Measurements from ENCODE around the gene ZBTB14.

ZBTB14 gene, protein sequence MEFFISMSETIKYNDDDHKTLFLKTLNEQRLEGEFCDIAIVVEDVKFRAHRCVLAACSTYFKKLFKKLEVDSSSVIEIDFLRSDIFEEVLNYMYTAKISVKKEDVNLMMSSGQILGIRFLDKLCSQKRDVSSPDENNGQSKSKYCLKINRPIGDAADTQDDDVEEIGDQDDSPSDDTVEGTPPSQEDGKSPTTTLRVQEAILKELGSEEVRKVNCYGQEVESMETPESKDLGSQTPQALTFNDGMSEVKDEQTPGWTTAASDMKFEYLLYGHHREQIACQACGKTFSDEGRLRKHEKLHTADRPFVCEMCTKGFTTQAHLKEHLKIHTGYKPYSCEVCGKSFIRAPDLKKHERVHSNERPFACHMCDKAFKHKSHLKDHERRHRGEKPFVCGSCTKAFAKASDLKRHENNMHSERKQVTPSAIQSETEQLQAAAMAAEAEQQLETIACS

DNA sequence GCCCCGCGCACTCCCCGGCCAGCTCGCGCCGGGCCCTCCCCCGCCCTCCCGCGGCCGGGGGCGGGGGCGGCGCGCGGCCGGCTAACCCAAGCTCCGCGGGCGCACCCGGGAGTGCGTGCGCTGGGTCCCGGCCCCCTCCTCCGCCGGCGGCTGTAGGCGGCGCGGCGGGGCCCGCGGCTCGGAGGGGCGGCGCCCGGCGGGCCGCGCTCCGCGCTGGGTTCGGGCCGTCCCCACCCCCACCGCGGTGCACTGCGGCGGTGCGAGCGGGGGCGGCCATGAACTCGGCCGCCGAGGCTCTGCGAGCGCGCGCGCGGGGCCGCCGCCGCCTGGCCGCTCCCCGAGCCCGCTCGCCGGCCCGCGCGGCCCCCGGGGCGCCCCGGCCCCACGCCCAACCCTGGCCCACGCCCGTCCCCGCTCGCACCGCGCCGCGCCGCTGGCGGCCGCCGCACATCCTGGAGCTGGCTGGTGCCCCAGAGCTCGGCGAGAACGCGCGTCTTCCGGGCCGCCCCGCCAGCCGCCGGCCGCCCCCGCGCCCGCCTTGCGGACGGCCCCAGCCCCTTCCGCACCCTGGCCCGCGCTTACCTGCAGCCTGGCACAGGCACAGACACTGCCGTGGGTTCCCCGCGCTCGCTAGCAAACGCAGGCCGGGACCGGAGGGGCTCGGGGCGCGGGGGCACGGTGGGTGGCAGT is at the start of gene ZBTB14:
Gene ZBTB14 (minus strand): TSS at position 496 of the 690 bp plus-strand sequence. CDS start 2,480 bp downstream, outside the sequence.
- DNase-seq (ENCODE audit: low read depth), result peak; percentile 59

DNA sequence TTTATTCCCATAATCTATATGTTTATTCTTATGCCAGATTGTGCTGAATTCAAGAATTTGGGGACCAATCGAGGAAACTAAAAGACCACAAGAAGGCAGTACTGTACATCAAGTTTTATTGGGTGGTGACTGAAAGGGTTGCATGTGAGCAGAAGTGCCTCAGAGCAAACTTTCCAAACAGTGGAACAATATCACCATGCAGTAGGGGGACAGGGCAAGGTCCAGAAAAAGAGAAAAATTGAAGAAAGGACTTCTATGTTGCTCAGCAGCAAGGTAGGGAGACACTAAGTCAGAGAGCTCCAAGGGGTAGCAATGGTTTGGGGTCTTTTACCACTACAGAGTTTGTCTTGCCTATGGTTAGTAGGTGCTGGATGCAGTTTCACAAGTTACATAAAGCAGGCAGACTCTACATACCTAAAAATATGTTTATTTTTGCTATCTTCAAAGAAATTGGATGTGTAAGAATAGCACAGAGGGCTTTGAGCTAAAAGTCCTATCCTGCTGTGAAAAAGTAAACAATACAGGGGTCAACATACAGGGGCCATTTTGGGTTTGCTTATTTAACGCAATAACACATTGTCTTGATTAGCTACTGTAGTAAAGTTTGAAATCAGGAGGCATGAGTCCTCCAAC is 43.8 kb upstream of the ZBTB14 start:
- no peak for DNase-seq (ENCODE audit: low read depth)

DNA sequence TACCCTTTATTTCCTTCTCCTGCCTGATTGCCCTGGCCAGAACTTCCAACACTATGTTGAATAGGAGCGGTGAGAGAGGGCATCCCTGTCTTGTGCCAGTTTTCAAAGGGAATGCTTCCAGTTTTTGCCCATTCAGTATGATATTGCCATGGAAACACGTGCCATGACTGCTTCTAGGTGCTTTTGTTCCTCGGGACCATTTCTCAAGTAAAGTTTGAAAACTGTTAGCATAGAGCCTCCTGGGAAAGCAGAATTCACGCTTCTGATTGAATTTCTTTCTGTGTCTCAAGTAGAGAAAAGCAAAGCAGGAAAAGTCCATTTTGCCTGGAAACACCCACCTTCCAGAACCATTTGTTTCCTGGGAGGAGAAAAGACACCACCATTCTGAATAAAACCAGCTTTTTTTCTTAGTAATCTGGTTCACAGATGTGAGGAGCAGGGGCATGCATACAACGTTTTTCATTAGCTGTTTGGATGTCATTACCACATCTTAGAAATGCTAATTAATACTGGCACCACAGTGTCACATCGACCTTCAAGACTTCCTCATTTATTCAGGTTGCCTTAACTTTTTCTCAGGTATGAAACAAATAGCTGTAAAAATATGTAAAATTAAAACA is 39.0 kb upstream of the ZBTB14 start:
- DNase-seq (ENCODE audit: low read depth), result no peak

DNA sequence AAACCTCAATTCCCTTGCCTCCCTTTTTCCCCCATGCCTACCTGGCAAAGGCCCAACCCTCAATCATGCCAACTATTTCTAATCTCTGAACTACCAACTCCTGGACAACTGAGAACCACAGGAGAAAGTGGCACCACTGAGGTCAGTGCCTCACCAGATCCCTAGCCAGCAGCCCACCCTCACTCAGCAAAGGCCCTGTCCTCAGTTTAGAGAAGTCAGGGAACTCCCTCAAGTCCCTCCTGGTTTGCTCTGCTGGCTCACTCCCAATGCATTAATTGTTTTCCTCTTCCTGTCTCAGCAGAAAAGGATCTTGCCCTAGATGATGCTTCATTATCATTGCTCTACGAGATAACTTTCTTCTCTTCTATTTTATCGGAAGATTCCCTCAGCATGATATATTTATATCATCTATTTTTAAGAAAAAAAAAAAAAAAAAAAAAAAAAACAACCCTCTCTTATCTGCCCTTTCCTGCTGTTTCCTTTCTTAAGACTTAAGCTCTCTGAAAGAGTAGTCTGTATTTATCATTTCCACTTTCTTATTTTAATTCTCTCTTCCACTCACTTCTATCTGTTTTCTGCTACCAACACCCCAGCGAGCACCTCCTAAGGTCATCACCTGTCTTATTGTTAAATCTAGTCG is 22.7 kb upstream of the ZBTB14 start:
- DNase-seq (ENCODE audit: low read depth), result no peak

DNA sequence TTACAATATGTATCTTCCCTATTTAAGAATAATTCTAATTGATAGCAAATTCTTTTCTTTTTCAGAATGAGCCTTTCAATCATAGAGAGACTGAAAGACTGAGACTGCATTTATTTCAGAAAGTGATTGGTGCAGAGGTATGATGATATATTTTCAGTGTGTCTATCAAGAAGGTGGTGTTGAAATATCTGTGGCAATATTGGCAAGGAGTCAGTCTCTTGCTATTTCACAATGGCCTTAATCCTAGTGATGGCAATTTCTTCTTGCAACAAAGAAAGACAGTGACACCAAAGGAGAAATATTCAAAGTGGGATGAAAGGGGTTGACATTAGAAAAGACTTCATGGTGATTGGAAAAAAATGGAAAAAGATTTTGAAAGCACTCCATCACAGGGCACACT is 21.7 kb upstream of the ZBTB14 start:
- no peak for DNase-seq (ENCODE audit: low read depth)

DNA sequence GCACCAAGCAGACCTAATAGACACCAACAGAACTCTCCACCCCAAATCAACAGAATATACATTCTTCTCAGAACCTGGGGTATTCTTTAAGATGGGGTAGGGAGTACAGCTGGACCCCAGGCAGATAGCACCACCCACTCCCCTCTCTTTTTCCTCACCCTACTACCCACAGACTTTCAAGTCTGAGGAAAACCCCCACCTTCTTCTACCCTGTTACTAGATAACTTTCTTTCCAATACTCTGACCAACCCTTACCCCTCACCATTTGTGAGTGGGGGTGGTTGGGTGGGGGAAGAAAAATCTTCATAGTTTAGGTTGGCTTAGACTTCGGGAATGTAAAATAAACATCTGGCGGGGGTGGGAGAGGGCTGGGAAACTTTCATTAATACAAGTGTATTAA is 20.3 kb upstream of the ZBTB14 start:
- DNase-seq (ENCODE audit: low read depth), result no peak

DNA sequence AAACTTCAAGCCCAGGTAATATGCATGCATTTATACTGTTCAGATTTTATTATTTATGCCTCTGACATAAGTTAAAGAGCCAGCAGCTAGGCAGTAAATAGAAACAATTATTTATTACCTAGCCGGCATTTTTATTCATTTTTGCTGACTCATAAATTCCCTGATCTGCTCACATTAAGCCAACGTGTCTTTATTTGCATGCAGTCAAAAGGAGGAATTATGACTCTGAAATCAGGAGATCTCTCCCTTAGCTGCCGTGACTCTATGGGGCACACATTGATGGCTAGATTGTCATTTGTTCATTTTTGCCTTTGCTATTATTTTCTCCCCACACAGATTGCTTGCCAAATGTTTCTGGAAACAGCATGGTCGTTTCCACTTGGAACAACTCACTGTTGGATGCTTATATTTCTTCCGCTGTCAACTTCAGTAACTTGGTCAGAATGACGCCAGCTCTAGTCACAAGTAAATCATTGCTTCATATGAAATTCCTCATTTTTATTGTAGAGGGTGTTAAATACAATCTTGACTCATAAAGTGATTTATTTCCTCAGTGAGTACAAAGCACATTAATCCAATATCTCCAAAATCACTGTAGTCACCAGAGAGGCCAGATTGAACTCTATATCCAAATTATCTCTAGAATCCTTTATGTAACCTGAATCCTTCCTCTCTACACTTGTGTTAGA is 15.9 kb upstream of the ZBTB14 start:
- DNase-seq (ENCODE audit: low read depth), result no peak

DNA sequence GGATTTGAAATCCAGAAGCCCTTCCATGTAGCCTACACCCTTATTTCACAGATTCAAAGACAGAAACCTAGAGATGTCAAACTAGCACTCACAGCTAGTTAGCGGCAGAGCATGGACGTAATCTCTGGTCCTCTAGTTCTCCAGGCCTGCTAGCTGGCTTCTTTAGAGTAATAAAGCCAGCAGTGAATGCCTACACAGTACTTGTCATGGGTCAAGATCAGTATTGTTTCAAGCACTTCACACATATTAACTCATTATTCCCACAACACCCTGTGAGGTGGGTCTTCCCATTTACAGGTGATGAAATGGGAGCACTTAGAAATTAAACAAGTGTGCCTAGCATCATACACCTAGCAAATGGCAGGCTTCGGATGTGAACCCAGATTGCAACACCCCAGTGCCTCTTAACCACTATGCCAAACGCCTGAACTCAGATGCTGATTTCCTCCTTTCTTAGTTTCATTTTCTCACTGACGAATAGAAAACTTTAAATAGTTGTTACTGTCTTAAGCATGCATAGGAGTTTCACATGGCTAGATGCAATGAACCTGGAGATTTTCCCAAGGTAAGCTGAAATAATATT is 14.5 kb upstream of the ZBTB14 start:
- DNase-seq (ENCODE audit: low read depth), result no peak

DNA sequence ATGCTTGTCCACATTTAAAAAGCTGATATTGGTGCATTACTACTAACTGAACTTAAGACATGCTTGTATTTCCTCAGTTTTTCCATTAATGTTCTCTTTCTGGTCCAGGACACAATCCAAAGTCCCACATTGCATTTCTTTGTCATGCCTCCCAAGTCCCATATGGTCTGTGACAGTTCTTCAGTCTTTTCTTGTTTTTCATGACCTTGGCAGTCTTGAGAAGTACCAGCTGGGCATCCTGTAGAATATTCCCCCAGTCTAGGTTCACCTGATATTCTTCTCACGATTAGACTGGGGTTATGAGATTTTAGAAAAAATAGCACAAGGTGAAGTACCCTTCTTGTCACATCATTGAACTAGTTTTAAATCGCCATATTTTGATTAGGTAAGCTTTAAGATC is 10.3 kb upstream of the ZBTB14 start:
- no peak for DNase-seq (ENCODE audit: low read depth)

DNA sequence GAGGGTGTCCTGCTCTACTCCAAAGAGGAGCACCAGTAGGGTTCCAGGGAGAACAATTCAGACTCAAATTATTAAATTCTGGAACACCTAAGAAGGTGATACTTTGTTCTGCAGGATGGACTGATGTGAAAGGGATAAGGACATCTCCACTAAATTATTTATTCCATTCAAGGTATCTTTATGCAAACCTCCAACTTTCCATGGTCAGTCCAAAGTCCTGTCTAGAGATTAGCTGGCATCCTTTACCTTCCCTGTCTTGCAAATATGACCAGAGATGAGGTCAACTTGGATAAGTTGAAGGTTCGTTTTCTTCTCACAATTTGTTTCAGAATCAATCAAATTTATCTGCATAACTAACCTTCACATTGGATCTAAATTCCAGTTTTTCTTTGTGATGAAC is 8.7 kb upstream of the ZBTB14 start:
- DNase-seq (ENCODE audit: low read depth), result no peak

DNA sequence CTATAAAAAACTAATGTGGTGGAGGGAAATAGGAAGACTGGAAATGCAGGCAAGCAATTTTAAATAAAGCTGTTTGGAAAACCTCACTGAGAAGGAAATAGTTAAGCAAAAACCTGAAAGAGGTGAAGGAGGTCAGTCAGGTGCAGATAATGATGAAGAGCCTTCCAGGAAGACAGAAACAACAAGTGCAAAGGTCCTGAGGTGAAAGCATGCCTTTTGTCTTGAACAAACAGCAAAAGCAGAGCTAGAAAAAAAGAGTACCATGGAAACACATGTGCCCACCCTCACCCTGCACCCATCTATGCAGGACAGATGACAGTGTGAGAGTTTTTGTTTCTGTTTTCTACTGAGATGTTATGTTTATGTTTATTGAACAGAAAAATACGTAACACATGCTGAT is 8.1 kb upstream of the ZBTB14 start:
- DNase-seq (ENCODE audit: low read depth), result no peak

DNA sequence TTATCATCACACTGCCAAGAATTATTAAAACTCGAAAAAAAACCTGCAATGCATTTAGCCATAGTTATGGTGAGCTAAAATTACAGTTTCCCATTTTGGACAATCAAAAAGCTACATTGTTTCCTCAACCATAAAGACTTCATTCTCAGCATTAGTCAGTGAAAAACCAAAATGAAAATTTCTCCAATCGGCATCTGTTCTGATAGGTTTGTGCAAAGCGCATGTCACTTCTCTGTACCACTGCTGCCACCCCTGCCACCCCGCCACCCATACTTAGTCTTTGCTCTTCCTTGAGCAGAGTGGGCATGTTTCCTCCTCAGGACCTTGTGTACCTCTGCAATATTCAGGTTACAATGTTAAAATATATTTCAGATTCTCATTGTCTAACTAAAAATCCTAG is 7.1 kb upstream of the ZBTB14 start:
- DNase-seq (ENCODE audit: low read depth), result no peak

DNA sequence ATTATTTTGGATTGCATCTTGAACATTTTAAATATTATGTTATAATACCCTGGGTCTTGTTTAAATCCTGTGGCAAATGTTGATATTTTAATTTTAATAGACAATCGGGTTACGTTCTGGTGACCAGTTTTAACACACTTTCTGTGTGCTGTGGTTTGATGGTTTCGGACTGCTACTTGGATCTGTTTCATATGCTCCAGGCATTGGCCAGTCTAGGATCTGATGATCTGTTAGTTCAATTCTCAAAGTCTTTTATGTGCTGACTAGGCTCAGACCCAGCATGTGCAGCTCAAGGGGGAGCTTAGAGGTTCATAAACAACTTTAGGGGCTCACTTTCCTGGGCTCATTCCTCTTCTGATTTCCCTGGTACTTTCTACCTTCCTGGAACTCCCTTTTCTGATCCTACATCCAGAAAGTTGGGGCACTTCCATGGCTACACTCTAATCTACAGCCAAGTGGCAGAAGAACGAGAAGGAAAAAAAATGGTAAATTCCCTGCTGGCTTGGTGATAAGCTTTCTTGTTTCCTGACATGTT is 5.0 kb upstream of the ZBTB14 start:
- DNase-seq (ENCODE audit: low read depth), result no peak

DNA sequence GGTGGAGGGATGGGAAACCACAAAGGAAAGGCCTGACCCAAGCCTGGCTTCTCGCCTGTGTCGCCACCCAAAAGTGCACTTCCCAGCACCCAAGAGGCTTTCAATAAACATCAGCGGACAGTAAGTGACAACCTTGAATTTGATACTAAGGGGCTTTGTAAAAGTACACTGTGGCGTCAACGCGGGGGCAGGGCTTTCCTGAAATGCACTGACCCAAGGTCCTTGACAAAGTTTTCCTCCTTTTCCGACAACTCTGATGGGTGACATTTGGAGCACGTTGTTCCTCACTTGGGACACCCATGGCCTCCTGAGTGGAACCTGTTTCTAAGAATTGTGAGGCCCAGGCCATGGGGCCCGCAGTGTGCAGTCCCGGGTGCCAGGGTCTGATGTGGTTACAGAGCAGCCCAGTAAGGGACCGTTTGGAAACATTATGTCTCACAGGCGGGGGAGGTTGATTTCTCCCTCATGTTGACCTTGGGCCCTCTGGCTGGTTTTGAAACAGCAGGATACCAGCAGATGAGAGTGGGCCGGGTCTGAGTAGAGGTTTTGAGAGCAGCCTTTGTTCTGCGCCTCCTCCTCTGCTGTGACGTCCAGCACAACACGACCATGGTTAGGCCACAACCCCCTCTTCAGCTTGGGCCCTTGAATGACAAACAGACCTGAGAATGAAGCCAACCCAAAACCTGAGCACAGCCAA is 2.8 kb upstream of the ZBTB14 start:
- DNase-seq (ENCODE audit: low read depth), result no peak

DNA sequence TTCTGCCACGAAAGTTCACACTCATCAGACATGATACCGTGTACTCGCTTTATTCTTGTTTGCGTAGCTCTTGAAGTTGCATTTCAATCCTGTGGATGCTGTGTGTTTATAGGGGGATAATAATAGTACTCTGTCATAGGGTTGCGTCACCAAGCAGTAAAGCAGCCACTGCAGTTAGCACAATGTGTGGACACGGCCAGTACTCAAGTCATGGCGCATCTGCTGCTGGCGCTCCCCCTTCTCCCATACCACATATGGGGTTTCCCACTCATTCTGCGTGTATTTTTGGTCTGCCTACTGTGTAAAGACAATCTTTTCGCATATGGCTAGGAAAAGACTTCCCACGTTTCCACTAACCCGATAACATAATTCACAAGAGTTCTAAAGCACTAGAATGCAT is 2.1 kb upstream of the ZBTB14 start:
- DNase-seq (ENCODE audit: low read depth), result no peak

DNA sequence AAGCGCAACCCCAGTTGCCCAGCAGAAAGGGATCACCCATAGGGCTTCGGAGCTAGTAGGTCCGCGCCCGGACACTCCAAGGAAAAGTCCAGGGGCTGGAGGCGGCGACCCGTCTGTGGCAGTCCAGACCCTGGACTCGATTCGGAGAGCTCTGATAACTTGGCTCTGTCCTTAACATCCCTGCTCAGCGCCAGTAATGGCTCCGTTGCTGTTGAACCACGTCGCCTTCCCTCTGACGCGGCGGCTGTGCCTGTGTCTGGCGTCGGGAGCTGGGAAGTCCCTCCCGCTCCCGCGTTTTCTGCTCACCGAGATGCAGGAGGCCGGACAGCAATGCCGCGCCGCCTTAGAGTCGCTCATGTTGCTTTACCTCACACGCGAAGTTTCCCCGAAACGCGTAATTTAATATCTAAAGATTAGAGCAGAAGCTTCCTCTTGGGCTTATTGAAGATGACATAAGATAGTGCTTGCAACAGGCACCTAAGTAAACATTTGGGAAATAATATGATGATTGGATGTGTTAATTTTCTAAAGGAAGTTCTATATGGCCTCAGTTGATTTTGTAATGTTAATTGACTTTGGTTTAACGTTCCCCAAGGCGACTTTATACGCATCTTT is 1.3 kb upstream of the ZBTB14 start:
- DNase-seq (ENCODE audit: low read depth), result peak; percentile 52

DNA sequence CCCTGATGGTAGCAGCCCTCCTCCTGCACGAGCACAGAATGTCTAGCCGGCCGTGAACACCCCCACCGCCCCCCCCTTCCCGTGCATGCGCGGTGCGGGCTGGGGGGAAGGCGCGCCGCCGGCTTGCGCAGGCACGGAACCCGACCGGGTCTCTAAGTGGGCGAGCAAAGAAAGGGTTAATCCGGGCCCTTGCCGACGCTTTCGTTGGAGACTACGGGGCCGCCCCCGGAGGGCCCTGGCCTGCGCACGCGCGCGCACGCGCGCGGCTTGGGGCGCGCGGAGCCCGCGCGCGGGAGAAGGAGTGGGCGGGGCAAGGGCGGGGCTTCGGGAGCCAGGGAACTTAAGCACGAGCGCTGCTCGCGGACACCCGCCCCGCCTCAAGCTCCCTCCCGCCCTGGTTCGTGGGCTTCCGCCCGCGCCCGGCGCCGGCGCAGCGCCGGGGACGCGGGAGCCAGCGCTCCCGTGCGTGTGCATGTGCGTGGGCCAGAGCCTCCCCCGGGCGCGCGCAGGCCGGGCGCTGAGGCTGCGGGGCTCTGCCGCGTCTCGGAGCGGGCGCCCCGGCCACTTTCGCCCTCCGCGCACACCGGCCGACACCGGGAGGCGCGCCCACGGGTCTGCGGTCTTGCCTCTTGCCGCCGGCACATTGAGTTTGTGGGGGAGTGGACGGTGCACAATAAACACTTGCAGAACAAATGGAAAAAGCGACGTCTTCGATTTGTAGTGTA is 617 bp upstream of the ZBTB14 start:
- DNase-seq (ENCODE audit: low read depth), result peak; percentile 90

DNA sequence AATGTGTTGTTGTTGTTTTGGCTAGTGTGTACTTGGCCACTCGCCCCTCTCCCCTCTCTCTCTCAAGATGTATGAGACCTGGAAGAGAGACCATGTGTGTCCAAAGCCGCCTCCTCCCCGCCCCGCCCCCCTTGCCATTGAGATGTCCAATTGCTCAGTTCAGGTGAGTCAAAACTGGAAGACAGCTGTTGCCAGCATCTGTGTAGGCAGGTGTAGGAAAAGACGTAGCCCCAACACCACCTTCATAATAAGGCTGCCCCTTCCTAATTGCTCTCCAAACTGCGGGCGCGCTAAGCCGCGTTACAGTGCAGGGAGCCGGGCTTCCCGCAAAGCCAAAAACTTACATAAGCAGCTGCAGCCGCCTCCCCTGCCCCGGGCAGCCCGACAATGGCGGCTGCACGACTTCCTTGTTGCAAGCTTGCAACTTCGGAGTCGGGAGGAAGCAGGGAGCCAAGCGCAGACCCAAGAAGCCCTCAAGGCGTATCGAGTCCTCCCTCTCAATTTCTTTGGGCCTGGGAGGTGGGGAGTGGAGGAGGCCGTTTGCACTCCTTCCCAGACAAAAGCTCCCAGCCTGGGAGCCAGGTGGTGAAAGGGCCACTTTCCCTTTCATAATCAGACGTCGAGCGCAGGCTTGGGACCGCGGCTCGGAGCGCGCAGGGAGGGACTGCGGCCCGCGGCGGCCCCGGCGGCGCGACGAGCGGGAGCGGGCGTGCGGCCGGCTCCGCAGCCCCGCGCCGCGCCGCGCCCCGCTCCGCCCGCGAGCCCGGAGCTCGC is 882 bp downstream of the ZBTB14 start:
- DNase-seq (ENCODE audit: low read depth), result peak; percentile 62

All from T-helper 22 cell (primary cell).